HG03439 (cell line): ENCODE data around the gene HLA-DQB2.
A peak's percentile ranks its signal among the peaks of the same experiment; 100 is the strongest.
"Not testable (repeated sequence)": the region's sequence is repeated elsewhere in the genome, so short reads cannot be mapped to it uniquely, and the experiment has no call there.

Source experiments
- ATAC-seq: cut with Tn5 transposase; IDR thresholded peaks from one replicate; pipeline ENCODE4 v1.9.1; 2021; ENCODE audit warnings: mild to moderate bottlenecking, moderate library complexity; ENCODE audit not compliant: unreplicated experiment

Gene HLA-DQB2

GRCh38 chr6:32763421-32763820 lies at the start of gene HLA-DQB2:
TSS of gene HLA-DQB2 (minus strand) at chr6:32763532. CDS start at chr6:32763470, 62 bp downstream.
- no peak for ATAC-seq

- no peak for ATAC-seq
Observed at GRCh38 chr6:32809171-32809570, 45.8 kb upstream of the HLA-DQB2 start.

GRCh38 chr6:32807020-32807580 lies 43.8 kb upstream of the HLA-DQB2 start:
- no peak for ATAC-seq

DNA sequence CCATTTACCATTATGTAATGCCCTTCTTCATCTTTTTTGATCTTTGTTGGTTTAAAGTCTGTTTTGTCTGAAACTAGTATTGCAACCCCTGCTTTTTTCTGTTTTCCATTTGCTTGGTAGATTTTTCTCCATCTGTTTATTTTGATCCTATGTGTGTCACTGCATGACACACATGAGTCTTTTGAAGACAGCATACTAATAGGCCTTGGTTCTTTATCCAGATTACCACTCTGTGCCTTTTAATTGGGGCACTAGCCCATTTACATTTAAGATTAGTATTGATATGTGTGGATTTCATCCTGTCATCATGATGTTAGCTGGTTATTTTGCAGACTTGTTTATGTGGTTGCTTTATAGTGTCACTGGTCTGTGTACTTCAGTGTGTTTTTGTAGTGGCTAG lies 42.1 kb upstream of the HLA-DQB2 start:
- not testable (repeated sequence) for ATAC-seq

- no peak for ATAC-seq
Observed at GRCh38 chr6:32803416-32803815, 40.1 kb upstream of the HLA-DQB2 start.

DNA sequence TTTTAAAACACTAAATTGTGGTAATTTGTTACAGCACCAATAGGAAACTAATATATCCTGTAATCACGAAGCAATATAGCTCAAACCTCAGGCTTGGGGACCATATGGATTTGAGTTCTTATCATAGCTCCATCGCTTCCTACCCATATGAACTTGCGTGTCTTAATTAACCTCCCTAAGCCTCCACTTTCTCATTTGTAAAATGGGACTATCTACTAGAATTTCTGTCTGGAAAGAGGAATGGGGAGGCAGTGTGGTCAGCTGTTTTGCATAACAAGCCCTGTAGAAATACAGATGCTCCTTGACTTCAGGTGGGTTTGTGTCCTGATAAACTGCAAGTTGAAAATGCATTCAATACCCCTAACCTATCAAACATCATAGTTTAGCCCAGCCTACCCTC lies 36.4 kb upstream of the HLA-DQB2 start:
- no peak for ATAC-seq

DNA sequence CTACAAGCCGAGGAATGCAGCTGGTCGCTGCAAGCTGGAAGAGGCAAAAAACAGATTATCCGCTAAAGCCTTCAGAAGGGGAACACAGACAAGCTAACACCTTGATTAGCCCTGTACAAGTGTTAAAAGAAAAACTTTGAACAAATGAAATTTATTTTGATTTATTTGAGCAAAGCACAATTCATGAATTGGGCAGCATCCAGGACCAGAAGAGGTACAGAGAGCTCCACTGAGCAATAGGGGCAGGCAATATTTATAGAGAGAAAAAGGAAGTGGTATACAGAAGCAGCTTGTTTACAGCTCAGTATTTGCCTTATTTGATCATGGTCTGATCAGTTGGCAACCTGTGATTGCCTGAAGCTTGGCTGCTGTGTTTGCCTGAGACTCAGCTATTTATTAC lies 35.8 kb upstream of the HLA-DQB2 start:
- ATAC-seq: no peak

GRCh38 chr6:32796848-32797776 lies 33.8 kb upstream of the HLA-DQB2 start:
- ATAC-seq: peak; percentile 71

- ATAC-seq: no peak
Observed at GRCh38 chr6:32794510-32794909, 31.2 kb upstream of the HLA-DQB2 start.

- ATAC-seq: no peak
Observed at GRCh38 chr6:32792901-32793435, 29.6 kb upstream of the HLA-DQB2 start.

- no peak for ATAC-seq
Observed at GRCh38 chr6:32790306-32790705, 27.0 kb upstream of the HLA-DQB2 start.

- ATAC-seq: no peak
Observed at GRCh38 chr6:32785781-32786533, 22.6 kb upstream of the HLA-DQB2 start.

GRCh38 chr6:32782923-32783322 lies 19.6 kb upstream of the HLA-DQB2 start:
- not testable (repeated sequence) for ATAC-seq

GRCh38 chr6:32779036-32779435 lies 15.7 kb upstream of the HLA-DQB2 start:
- no peak for ATAC-seq

- ATAC-seq: no peak
Observed at GRCh38 chr6:32775071-32775470, 11.7 kb upstream of the HLA-DQB2 start.

DNA sequence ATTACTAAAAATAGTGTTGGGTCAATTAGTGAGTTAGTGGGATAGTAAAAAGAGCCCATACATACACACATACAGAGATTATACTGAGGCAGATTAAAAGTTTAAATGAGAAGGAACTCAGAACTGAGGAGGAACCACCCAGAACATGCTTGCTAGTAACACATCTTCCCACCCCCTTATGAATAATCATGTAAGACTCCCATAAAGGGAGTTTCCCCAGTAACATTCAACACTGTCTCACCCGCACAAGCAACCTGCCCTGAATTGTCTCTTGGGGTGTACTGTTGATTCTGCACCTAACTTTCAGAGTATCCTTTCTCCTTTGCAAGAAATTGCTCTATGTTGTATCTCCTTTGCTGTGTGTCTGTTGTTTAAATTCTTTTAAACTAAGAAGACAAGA lies 11.1 kb upstream of the HLA-DQB2 start:
- ATAC-seq: no peak

GRCh38 chr6:32772656-32773055 lies 9.3 kb upstream of the HLA-DQB2 start:
- ATAC-seq: no peak

DNA sequence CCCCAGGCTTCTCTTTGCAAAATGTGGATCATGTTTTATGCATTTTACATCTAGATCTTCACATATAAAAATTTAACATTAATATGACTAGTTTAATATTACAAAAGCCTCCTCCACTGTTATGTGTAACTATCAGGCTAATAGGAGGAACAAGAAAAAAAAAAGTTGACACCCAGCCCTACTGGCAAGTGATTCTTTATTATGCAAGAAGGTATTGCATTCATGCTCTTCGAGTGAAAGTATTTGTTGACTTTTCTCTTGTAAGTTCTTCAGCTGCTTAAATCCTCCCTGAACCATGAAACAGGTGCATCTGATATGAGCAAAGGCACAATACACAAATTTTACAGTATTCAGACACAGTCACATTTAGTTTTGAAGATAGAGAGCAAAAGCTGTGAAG lies 716 bp upstream of the HLA-DQB2 start:
- ATAC-seq: no peak

- no peak for ATAC-seq
Observed at GRCh38 chr6:32761548-32761947, 1.8 kb downstream of the HLA-DQB2 start.

- no peak for ATAC-seq
Observed at GRCh38 chr6:32761072-32761471, 2.3 kb downstream of the HLA-DQB2 start.

- ATAC-seq: no peak
Observed at GRCh38 chr6:32759669-32760068, 3.7 kb downstream of the HLA-DQB2 start.
